ENCODE measurements around the gene PKP4.

The PKP4 gene

GRCh38 chr2:158586491-158586890, 129.7 kb downstream of the PKP4 start:
- DNase-seq (ENCODE audit: low read depth) = no peak

- no peak for DNase-seq (ENCODE audit: low read depth)
Measured at GRCh38 chr2:158589303-158589702, 132.6 kb downstream of the PKP4 start.

DNA sequence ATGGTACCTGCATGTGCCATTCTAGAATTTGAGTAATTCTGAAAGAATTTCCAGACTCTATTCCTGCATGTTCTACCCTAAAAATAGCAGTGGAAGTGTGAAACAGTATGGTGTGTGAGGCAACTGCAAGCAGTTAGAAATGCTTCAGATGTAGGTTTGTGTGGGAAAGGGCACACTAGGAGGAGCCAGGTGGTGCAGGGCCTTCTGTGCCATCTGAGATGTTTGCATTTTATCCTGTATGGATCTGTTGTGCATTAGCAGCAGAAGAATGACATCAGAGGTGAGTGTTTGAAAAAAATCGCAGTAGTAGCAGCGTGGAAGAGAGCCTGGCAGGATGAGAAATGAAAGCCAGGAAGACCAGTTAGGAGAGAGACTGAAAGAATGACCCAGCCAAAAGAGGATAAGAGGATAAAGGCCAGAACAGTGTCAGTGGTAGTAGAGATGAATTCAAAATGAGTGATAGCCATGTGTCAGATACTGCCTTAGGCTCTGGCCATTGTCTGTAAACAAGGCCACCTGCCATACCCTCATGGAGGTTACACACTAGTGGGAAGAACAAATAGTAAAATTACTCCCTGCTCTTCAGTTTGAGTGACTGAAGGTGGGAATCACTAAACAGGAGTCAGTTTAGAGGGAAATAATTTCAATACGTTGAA, 142.2 kb downstream of the PKP4 start:
- DNase-seq (ENCODE audit: low read depth) = no peak

DNA sequence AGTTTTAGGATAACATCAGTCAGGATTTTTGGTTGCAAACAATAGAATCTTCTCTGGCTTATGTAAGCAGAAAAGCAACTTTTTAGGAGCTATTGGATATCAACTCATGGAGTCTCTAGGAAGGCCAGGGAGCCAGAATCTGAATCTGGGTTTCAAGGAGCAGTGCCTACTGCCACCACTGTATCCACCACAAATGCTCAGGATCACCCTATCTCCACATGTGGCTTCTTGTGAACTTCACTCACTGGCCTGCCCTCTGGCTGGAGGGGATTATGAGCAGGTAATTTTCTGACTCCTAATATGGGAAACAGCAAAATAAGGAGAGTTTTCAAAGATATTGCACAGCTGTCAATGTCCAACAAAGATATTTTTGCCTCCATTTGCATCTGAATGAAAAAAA, 142.9 kb downstream of the PKP4 start:
- no peak for DNase-seq (ENCODE audit: low read depth)

DNA sequence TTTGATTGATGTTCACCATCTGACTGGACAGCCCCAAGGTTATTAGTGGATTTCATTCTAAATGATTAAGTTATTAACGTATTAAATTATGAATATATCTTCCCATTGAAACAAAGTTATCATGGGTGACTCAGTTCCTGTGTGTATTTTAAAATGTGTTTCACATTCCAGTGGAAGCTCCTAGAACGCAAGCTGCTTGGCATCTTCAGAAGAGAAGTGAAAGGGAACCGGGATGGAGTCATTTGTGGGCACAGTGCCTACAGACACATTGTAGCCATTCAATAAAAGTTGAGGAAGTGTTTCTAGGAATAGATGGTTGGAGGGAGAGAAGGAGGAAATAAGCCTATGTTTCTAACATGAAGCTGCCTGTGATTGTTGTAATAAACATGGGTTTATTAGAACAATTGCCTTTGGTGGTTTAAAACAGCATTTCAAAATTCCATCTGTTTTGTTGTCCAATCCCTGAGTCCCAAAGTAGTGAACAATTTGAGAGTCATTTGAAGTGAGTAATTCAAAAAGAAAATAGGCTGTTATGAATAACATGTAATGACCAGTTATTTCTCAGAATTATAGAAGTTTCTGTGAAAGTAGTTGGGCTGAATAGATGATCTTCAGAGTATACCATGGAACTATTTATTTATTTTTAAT, 143.5 kb downstream of the PKP4 start:
- peak; percentile 73 for DNase-seq (ENCODE audit: low read depth)

DNA sequence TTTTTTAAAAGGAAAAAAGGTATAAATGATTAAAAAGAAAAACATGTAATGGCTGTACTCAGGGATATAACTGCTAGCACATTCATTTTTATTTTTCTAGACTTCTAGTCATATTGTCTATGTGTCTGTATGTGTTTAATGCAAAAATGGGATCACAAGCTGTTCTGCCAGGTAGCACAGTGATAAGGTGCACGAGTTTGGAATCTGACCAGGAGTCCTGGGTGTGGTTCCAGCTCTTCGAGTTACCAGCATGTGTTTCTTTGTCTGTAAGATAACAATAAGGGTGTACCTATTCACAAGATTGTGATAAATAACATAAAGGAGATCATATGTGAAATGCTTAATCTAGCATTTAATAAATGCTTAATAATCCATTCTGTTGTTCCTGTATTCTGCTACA, 145.3 kb downstream of the PKP4 start:
- no peak for DNase-seq (ENCODE audit: low read depth)

DNA sequence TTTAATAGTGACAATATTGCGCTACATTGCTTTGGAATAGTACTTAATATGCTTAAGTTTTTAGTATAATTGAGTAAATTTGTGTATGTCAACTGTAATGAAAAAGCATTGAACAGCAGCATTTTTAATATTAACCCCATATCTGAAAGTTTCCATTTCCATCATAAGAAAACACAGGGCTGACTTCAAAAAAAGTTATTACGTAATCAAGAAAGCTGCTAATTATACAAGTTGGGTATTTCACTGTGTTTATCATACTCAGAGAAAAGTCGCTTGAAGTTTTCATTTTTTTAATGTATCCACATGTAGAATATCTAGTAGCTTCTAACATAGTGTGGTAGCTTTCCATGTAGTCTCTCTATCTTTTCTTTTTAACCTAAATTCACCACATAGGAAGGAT, 146.5 kb downstream of the PKP4 start:
- DNase-seq (ENCODE audit: low read depth) = no peak

GRCh38 chr2:158603986-158604385, 147.2 kb downstream of the PKP4 start:
- DNase-seq (ENCODE audit: low read depth) = no peak

DNA sequence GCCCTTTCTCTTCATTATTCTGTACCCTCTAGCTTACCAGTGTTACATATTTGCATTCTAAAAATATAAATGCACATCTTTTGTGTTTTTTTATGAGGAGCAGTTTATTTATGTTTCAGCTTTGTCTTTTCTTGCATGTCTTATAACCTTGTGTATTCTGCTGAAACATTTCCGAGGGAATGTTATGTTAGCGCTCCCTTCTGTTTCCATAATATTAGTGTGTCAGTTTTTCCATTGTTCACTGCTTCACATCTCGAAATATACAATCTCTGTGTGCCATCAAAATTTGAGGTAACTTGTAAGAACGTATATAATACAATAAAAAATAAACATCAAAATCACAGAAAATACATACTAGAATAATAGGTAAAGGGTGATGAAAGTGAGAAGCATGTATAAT, 153.3 kb downstream of the PKP4 start:
- DNase-seq (ENCODE audit: low read depth) = no peak

DNA sequence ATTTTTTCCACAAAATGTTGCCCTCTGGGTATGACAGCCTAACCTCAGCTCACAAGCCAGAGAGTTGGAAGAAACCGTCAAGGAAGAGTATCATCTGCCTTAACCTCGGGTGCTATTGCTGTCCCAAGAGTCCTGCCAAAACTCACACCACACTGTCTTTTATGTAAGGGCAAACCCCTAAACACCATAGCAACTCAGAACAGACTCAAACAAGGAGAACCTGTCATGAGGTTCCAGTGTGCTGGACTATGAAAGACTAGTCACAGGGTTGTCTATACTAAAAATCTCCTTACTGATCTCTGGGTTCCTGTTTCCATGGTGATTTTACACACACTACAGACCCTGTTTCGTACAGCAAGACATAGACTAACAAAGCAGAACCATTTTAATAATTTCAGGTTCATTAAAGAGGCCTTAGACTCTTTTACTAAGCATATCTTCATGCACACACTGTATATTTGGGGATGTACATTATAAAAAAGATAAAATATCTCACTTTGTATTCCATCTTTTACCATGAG, 159.8 kb downstream of the PKP4 start:
- DNase-seq (ENCODE audit: low read depth) = no peak

- DNase-seq (ENCODE audit: low read depth) = no peak
Measured at GRCh38 chr2:158618891-158619490, 162.2 kb downstream of the PKP4 start.

GRCh38 chr2:158619496-158619895, 162.7 kb downstream of the PKP4 start:
- DNase-seq (ENCODE audit: low read depth) = no peak

GRCh38 chr2:158620656-158621055, 163.9 kb downstream of the PKP4 start:
- no peak for DNase-seq (ENCODE audit: low read depth)

DNA sequence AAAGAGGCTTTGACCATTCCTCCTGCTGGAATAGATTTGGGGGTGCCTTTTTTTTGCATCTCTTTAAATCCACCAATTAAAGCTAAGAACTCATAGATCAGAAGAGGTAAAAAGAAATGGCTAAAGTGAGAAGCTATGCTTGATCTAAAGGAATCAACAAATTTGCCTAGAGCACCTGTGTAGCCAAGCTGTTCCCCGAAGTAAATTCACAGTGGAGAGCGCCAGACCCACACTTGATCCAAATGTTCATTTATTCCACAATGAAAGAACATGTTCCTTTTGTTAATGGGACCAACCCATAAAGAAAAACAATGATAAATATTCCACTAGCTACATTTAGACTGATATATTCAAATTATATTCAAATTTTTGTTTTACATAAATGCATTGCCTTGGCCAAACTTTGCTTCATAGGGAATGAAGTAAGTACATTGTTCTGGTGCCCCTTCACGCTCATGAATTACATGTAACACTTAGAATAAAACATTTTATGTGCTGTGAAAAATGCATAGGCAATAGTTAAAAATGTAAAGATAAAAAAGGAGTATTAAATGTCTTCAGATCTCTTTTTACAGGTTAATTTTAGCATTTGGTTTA, 167.4 kb downstream of the PKP4 start:
- no peak for DNase-seq (ENCODE audit: low read depth)

GRCh38 chr2:158624961-158625360, 168.2 kb downstream of the PKP4 start:
- no peak for DNase-seq (ENCODE audit: low read depth)

DNA sequence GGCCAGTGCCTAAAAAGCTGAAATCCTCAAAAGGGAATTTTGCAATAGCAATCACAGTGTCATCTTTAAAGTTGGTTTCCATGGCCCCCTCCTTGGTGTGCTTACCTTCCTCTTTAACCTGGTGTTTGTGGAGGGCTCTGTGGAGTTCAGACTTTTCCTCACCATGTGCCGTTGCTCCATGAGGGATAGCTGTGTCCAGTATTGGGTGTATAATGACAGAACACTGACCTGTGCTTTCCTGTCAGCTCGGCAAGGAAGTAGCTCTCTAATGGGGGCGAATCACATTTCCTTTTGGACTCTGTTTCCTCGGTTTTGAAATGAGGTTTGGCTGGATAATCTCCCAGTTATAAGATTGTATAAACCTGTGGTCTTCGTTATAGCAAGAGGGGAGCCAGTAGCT, 172.4 kb downstream of the PKP4 start:
- no peak for DNase-seq (ENCODE audit: low read depth)

- no peak for DNase-seq (ENCODE audit: low read depth)
Measured at GRCh38 chr2:158633261-158633660, 176.5 kb downstream of the PKP4 start.

GRCh38 chr2:158634627-158635026, 177.9 kb downstream of the PKP4 start:
- no peak for DNase-seq (ENCODE audit: low read depth)

- DNase-seq (ENCODE audit: low read depth) = no peak
Measured at GRCh38 chr2:158635961-158636601, 179.3 kb downstream of the PKP4 start.

DNA sequence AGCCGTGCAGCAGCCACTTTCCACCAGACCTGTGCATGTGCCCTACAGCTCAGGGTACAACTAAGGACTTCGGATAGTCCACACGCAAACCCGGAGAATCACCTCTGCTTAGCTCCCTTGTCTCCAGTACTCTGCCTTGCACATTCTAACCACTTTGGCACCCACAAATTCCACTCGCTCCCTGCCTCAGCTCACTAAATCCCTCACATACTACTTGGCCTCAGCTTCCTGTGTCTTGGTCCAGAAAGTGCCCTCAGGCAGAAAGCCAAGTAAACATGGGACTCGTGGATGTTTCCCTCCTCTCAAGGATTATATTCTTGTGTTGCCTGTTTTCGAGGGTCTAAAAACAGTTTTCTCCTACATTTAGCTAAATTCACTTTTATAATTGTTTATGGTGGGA, 180.6 kb downstream of the PKP4 start:
- no peak for DNase-seq (ENCODE audit: low read depth)

GRCh38 chr2:158644139-158644538, 187.4 kb downstream of the PKP4 start:
- DNase-seq (ENCODE audit: low read depth) = peak; percentile 33

- DNase-seq (ENCODE audit: low read depth) = no peak
Measured at GRCh38 chr2:158645299-158645698, 188.5 kb downstream of the PKP4 start.

All from HS-27A (cell line).